Smooth muscle cell (in vitro differentiated cells): Measurements from ENCODE around the gene CDC25C. TPM values are rescaled to one million over a fixed set of nuclear protein-coding genes. Genes with fewer than 3 reads are reported as not detected.
A peak's percentile ranks its signal among the peaks of the same experiment; 100 is the strongest.

Experiments used
- DNase-seq: peaks from one replicate; lab custom pipeline; 2025; ENCODE audit not compliant: unreplicated experiment; lab: John Stamatoyannopoulos, UW
- H2AFZ ChIP-seq: fragments of 200-600 bp; sonication (generic); 2 replicates; pipeline ENCODE4 v1.6.0; 2016; ENCODE audit warnings: antibody characterized with exemption, low read depth, mild to moderate bottlenecking
- H3F3A ChIP-seq: fragments of 200-600 bp; sonication (generic); 2 replicates; pipeline ENCODE4 v1.6.0; 2017; ENCODE audit warnings: antibody characterized with exemption, low read depth
- H3K27ac ChIP-seq: fragments of 200-600 bp; sonication (generic); 2 replicates; pipeline ENCODE4 v1.5.1; 2016; ENCODE audit warnings: low read depth, mild to moderate bottlenecking
- H3K27me3 ChIP-seq: fragments of 200-600 bp; sonication (generic); 2 replicates; pipeline ENCODE4 v1.6.1; 2016; ENCODE audit warnings: low read depth, mild to moderate bottlenecking
- H3K36me3 ChIP-seq: fragments of 200-600 bp; sonication (generic); 2 replicates; pipeline ENCODE4 v1.5.1; 2016; ENCODE audit warnings: low read depth
- H3K4me1 ChIP-seq: fragments of 200-600 bp; sonication (generic); 2 replicates; pipeline ENCODE4 v1.5.1; 2016; ENCODE audit warnings: low read depth
- H3K4me2 ChIP-seq: fragments of 200-600 bp; sonication (generic); 2 replicates; pipeline ENCODE4 v1.6.0; 2016; ENCODE audit warnings: mild to moderate bottlenecking
- H3K4me3 ChIP-seq: fragments of 200-600 bp; sonication (generic); 2 replicates; pipeline ENCODE4 v1.5.1; 2016; ENCODE audit warnings: mild to moderate bottlenecking
- H3K79me2 ChIP-seq: fragments of 200-600 bp; sonication (generic); 2 replicates; pipeline ENCODE4 v1.6.0; 2016; ENCODE audit warnings: low read depth, mild to moderate bottlenecking
- H3K9ac ChIP-seq: fragments of 200-600 bp; sonication (generic); 2 replicates; pipeline ENCODE4 v1.6.0; 2016; ENCODE audit warnings: low read depth
- H3K9me3 ChIP-seq: fragments of 200-600 bp; sonication (generic); replicated peaks from 2 replicates; pipeline ENCODE4 v1.5.1; 2016; ENCODE audit warnings: low read depth
- H4K20me1 ChIP-seq: fragments of 200-600 bp; sonication (generic); 2 replicates; pipeline ENCODE4 v1.6.0; 2016; ENCODE audit warnings: low read depth
- WGBS: methylation state at CpG from one replicate; pipeline ENCODE4 v1.1.7; 2016; ENCODE audit warnings: low lambda C conversion rate; 5-methylcytosine and 5-hydroxymethylcytosine counted together
- polyA plus RNA-seq: library from polyadenylated mRNA; unstranded; fragments of >200 nt; fragmentation: Nextera tagmentation; extraction: Ambion mirVana; gene quantifications from 2 replicates; pipeline ENCODE4 v1.2.1, GENCODE V29; 2016
- total RNA-seq: library from RNA; depleted of rRNA; stranded (reverse); fragments of >200 nt; gene quantifications from 2 replicates; pipeline ENCODE4 v1.2.3, GENCODE V29; 2014
- TF ChIP-seq, protein P1 (sequence below): fragments of 200-600 bp; sonication (generic); IDR thresholded peaks from 2 replicates; pipeline ENCODE4 v1.5.1; 2017; ENCODE audit warnings: borderline replicate concordance, mild to moderate bottlenecking, antibody characterized with exemption; ENCODE audit not compliant: insufficient read depth, poor library complexity, severe bottlenecking

Gene CDC25C
- total and polyA plus RNA-seq, 2 experiments from 2014 or later = 2.6 to 3.0 TPM

DNA sequence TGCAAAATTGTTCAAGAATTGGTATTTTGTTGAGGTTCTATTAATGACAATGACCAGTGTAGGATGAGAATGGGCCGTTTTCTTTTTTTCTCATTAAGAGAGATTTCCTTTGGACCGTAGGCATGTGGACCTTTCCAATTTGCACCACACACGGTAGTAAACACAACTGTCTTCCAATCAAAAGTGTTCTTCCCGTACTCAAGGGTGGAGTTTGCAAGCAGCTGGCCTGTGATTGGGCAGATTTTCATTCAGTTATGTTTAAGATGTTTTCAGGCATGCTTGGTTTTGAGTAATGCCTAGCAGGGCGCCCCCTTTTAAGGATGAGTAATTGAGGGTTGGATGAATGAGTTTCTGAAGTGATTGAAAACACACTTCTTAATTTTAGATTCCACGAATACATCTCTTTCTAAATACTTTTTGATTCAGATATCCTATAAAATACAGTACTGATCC, 23.3 kb upstream of the CDC25C start:
- Histone ChIP-seq H3F3A (peaks cover 36% of the 10 kb centered on the region), H2AFZ (no peak overlapping the region), H3K27ac (peak overlapping the region; percentile 83), H3K36me3 (no peaks in the 10 kb centered on the region), H3K4me1 (peaks cover 18% of the 10 kb centered on the region), H3K27me3 (no peaks in the 10 kb centered on the region), H3K9me3 (no peaks in the 10 kb centered on the region), H3K4me2 (peak overlapping the region; percentile 87), H3K79me2 (peaks cover 64% of the 10 kb centered on the region), H3K9ac (peak overlapping the region; percentile 90), H4K20me1 (peaks cover 60% of the 10 kb centered on the region), H3K4me3 (peak overlapping the region; percentile 96)
- no peak for DNase-seq
- TF ChIP-seq, protein P1, sequence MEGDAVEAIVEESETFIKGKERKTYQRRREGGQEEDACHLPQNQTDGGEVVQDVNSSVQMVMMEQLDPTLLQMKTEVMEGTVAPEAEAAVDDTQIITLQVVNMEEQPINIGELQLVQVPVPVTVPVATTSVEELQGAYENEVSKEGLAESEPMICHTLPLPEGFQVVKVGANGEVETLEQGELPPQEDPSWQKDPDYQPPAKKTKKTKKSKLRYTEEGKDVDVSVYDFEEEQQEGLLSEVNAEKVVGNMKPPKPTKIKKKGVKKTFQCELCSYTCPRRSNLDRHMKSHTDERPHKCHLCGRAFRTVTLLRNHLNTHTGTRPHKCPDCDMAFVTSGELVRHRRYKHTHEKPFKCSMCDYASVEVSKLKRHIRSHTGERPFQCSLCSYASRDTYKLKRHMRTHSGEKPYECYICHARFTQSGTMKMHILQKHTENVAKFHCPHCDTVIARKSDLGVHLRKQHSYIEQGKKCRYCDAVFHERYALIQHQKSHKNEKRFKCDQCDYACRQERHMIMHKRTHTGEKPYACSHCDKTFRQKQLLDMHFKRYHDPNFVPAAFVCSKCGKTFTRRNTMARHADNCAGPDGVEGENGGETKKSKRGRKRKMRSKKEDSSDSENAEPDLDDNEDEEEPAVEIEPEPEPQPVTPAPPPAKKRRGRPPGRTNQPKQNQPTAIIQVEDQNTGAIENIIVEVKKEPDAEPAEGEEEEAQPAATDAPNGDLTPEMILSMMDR = no peak
- WGBS = 46% methylated on average over 6 of the region's 6 CpGs

DNA sequence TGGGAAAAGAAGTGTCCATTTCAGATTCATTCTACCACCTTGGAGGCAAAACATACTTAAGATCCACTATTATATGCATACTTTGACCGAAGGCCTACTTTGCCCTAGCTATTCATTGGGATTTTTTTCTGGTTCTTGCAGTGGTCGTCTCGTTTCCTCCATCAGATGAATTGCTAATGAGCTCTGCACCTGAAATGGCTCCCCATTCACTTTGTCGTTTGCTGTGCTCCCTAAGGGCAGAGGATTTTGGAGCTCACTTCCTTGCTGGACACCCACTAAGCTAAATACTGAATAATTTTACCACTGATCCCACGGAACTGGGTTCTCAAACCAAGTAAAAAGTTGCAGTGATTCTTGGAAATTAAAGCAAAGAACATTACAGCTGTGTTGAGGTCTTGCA, 22.8 kb upstream of the CDC25C start:
- H3K36me3 ChIP-seq = no peaks in the 10 kb centered on the region
- peaks cover 40% of the 10 kb centered on the region for H3F3A ChIP-seq
- TF ChIP-seq, protein P1 = no peak
- no peak overlapping the region for H2AFZ ChIP-seq
- H3K4me1 ChIP-seq = peaks cover 18% of the 10 kb centered on the region
- peak overlapping the region; percentile 87 for H3K4me2 ChIP-seq
- no peaks in the 10 kb centered on the region for H3K9me3 ChIP-seq
- H3K27me3 ChIP-seq = no peaks in the 10 kb centered on the region
- H3K27ac ChIP-seq = peak overlapping the region; percentile 83
- no peak for DNase-seq
- peaks cover 55% of the 10 kb centered on the region for H4K20me1 ChIP-seq
- H3K9ac ChIP-seq = peak overlapping the region; percentile 90
- 29% methylated on average over 5 of the region's 5 CpGs for WGBS
- H3K79me2 ChIP-seq = peaks cover 59% of the 10 kb centered on the region
- peak overlapping the region; percentile 96 for H3K4me3 ChIP-seq

DNA sequence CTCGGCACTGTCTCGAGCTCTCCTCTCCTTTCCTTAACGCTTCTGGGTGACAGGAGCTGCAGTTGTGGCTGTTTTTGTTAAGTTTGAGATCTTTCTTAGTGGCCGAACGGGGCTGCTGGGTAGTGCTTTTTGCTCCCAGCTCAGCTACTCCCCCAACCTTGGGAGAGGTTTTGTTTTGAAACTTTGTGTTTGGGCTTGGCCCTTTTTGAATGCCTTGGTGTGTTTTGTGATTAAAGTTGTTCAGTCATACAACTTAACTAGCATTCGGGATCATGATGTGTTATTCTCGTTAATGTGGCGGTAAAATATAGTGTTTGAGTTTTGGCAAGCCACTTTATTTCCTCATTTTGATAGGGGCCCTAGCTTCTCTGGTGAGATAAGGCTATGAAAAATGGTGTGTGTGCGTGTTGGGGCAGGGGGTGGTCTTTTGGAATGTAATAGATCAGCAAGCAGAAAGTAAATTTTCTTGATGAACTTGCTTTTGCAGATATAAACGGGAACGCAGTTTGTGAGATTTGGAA, 22.0 kb upstream of the CDC25C start:
- Histone ChIP-seq H3K4me1 (peaks cover 18% of the 10 kb centered on the region), H3K9me3 (no peaks in the 10 kb centered on the region), H3K27me3 (no peaks in the 10 kb centered on the region), H3K79me2 (peaks cover 51% of the 10 kb centered on the region), H2AFZ (peak overlapping the region; percentile 8), H3F3A (peaks cover 47% of the 10 kb centered on the region), H3K4me3 (peak overlapping the region; percentile 96), H3K27ac (peak overlapping the region; percentile 83), H3K4me2 (peak overlapping the region; percentile 87), H3K36me3 (no peaks in the 10 kb centered on the region), H3K9ac (peak overlapping the region; percentile 90), H4K20me1 (peaks cover 53% of the 10 kb centered on the region)
- 6% methylated on average over 11 of the region's 11 CpGs for WGBS
- no peak for DNase-seq
- TF ChIP-seq, protein P1 = no peak
